T-helper 1 cell treated with Interleukin-12 subunit alpha and Interleukin-12 subunit beta and Interleukin-4 antibody, amounts not matched to agents 30 μg/mL and 1 μg/mL, for 36 hours (primary cell): ENCODE measurements around the gene TMEM87A.
A peak's percentile ranks its signal among the peaks of the same experiment; 100 is the strongest.
"Not testable (repeated sequence)": the region's sequence is repeated elsewhere in the genome, so short reads cannot be mapped to it uniquely, and the experiment has no call there.

ENCODE experiments used
- H3K27ac Mint-ChIP-seq: one replicate; pipeline ENCODE4 v1.8.0; 2021; ENCODE audit warnings: mild to moderate bottlenecking, mixed read lengths
- H3K27me3 Mint-ChIP-seq: one replicate; pipeline ENCODE4 v1.8.0; 2021; ENCODE audit warnings: low read depth, mixed read lengths
- H3K36me3 Mint-ChIP-seq: one replicate; pipeline ENCODE4 v1.8.0; 2021; ENCODE audit warnings: low read depth, mixed read lengths
- H3K4me1 Mint-ChIP-seq: one replicate; pipeline ENCODE4 v1.8.0; 2021; ENCODE audit warnings: low read depth, mixed read lengths
- H3K4me3 Mint-ChIP-seq: one replicate; pipeline ENCODE4 v1.8.0; 2021; ENCODE audit warnings: mild to moderate bottlenecking, moderate library complexity, mixed read lengths
- H3K9me3 Mint-ChIP-seq: one replicate; pipeline ENCODE4 v1.8.0; 2021; ENCODE audit warnings: mixed read lengths

The TMEM87A gene

DNA sequence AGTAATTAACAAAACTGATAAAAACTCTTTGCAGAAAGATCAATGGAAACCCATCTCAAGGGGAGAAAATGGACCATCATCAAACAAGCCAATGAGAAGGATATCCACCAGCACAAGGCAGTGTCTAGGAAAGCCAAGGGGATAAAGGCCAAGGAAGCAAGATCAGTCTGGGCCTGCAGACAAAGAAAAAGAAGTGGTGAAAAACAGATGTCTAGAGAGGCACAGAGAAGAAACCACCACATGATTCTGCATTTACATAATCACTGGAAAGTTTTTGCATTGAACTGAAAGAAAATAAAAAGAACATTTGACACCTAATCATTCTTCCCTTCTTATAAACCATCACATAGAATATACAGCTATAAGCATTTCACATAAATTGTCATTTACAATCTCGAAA is 42.1 kb downstream of the TMEM87A start:
- H3K9me3 Mint-ChIP-seq: no peaks in the 10 kb centered on the region
- no peak overlapping the region for H3K27ac Mint-ChIP-seq
- H3K27me3 Mint-ChIP-seq: no peaks in the 10 kb centered on the region
- H3K4me1 Mint-ChIP-seq: no peaks in the 10 kb centered on the region
- H3K36me3 Mint-ChIP-seq: peaks cover 27% of the 10 kb centered on the region
- no peak overlapping the region for H3K4me3 Mint-ChIP-seq

DNA sequence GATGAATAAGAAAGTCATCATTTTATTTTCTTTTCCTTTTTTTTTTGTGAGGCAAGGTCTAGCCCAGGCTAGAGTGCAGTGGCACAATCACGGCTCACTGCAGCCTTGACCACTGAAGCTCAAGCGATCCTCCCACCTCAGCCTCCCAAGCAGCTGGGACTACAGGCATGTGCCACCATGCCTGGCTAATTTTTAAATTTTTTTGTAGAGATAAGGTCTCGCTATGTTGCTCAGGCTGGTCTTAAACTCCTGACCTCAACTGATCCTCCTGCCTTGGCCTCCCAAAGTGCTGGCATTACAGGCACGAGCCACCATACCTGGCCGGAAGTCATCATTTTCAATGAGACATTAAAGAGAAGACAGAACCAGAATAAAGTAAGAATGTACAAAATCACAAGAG is 44.3 kb downstream of the TMEM87A start:
- not testable (repeated sequence) for H3K4me3 Mint-ChIP-seq, H3K4me1 Mint-ChIP-seq

DNA sequence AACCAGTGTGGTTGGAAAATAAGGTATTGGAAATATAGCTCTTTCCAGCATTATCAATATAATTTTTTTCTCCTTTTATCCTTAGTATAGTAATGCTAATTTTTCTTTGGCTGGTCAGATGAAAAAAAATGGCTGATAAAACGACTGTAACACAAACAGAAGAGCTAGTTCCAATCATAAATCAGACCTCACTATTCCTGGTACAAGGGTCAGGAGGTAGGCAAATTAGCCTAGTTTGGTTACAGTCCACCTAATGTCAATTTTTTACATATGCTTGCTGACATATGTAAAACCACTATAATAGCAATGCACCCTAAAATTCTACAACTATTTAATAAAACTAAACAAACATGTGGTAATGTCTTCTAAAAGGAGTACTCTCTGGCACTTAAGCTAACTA is 45.2 kb downstream of the TMEM87A start:
- no peak overlapping the region for H3K27ac Mint-ChIP-seq
- no peak overlapping the region for H3K4me3 Mint-ChIP-seq
- H3K9me3 Mint-ChIP-seq: no peaks in the 10 kb centered on the region
- peaks cover 35% of the 10 kb centered on the region for H3K36me3 Mint-ChIP-seq
- no peaks in the 10 kb centered on the region for H3K27me3 Mint-ChIP-seq
- H3K4me1 Mint-ChIP-seq: no peaks in the 10 kb centered on the region

More for the DNA sequence above, 44.3 kb downstream of the TMEM87A start:
- H3K27me3 Mint-ChIP-seq, H3K9me3 Mint-ChIP-seq, H3K27ac Mint-ChIP-seq: not testable (repeated sequence)
- peaks cover 31% of the 10 kb centered on the region for H3K36me3 Mint-ChIP-seq

DNA sequence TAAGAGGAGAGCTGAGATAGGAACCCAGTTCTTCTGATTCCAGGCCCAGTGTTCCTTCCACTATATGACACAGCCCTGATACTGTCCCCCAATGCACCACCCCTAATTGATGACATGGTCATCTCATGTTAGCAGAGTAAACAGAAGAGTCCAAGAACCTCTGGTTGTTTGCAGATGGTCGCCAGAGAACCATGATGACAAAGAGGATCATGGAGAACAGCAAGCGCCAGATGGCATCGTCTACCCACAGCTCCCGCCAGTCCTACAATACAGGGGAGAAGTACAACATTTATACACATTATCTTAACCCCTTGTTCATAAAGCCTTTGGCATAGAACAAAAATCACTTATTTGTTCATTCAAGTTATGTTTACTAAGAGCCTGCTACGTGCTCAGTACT is 46.6 kb downstream of the TMEM87A start:
- H3K4me3 Mint-ChIP-seq: no peak overlapping the region
- H3K27me3 Mint-ChIP-seq: no peaks in the 10 kb centered on the region
- H3K9me3 Mint-ChIP-seq: no peaks in the 10 kb centered on the region
- H3K4me1 Mint-ChIP-seq: no peaks in the 10 kb centered on the region
- no peak overlapping the region for H3K27ac Mint-ChIP-seq
- peaks cover 35% of the 10 kb centered on the region for H3K36me3 Mint-ChIP-seq

DNA sequence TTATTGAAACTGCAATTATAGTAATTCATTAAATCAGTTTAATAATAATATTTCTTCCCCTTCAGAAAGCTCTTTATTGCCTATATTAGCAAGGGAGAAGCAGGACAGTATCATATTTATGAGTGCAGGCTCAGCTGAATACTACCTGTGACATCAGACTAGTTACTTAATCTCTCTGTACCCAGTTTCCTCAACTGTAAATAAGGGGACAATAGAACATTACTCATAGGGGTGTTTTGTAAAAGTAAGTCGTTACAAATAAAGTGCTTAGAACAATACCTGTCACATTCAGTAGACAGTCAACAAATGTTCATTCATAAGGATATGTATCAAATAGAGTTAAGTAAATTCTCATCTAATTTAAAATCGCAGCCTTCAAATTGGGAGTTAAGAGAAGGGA is 53.0 kb downstream of the TMEM87A start:
- H3K9me3 Mint-ChIP-seq: no peaks in the 10 kb centered on the region
- H3K27ac Mint-ChIP-seq: no peak overlapping the region
- H3K36me3 Mint-ChIP-seq: peaks cover 44% of the 10 kb centered on the region
- H3K27me3 Mint-ChIP-seq: no peaks in the 10 kb centered on the region
- no peaks in the 10 kb centered on the region for H3K4me1 Mint-ChIP-seq
- no peak overlapping the region for H3K4me3 Mint-ChIP-seq

DNA sequence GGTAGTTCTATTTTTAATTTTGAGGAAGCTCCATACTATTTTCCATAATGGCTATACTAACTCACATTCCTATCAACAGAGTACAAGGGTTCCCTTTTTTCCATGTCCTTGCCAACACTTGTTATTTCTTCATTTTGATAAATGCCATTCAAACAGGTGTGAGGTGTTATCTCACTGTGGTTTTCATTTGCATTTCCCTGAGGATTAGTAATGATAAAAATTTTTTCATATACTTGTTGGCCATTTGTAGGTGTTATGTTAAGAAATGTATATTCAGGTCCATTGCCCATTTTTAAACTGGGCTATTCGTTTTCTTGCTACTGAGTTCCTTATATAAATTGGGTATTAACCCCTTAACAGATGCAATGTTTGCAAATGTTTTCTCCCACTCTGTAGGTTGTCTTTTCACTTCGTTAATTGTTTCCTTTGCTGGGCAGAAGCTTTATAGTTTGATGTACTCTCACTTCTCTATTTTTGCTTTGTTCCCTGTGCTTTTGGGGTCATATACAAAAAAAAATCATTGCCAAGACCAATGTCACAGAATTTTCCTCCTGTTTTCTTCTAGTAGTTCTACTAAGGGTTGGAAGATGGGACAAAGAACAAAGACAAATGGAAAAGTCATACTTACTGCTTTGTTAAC is 54.2 kb downstream of the TMEM87A start:
- H3K4me1 Mint-ChIP-seq: no peaks in the 10 kb centered on the region
- H3K36me3 Mint-ChIP-seq: peaks cover 42% of the 10 kb centered on the region
- no peak overlapping the region for H3K27ac Mint-ChIP-seq
- no peaks in the 10 kb centered on the region for H3K9me3 Mint-ChIP-seq
- H3K4me3 Mint-ChIP-seq: no peak overlapping the region
- no peaks in the 10 kb centered on the region for H3K27me3 Mint-ChIP-seq

DNA sequence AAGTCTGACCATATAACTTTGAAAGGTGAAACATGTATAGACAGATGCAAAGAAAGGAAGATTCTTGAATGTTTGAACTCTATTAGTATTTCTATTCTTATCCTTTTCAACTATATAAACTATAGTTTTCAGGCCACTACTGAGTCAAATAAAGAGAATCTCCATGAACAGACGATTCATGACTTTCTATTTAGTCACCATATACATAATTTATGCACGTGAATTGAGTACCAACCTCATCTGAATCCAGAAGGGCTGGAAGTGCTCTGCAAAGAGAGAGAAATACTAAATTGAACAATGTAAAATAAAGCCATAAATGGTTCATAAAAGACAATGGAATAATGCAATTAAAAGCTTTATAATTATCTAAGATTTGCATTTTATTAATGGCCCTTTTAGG is 55.7 kb downstream of the TMEM87A start:
- Mint-ChIP-seq H3K4me1 (no peaks in the 10 kb centered on the region), H3K36me3 (peaks cover 44% of the 10 kb centered on the region), H3K27ac (no peak overlapping the region), H3K4me3 (no peak overlapping the region), H3K27me3 (no peaks in the 10 kb centered on the region), H3K9me3 (no peaks in the 10 kb centered on the region)

DNA sequence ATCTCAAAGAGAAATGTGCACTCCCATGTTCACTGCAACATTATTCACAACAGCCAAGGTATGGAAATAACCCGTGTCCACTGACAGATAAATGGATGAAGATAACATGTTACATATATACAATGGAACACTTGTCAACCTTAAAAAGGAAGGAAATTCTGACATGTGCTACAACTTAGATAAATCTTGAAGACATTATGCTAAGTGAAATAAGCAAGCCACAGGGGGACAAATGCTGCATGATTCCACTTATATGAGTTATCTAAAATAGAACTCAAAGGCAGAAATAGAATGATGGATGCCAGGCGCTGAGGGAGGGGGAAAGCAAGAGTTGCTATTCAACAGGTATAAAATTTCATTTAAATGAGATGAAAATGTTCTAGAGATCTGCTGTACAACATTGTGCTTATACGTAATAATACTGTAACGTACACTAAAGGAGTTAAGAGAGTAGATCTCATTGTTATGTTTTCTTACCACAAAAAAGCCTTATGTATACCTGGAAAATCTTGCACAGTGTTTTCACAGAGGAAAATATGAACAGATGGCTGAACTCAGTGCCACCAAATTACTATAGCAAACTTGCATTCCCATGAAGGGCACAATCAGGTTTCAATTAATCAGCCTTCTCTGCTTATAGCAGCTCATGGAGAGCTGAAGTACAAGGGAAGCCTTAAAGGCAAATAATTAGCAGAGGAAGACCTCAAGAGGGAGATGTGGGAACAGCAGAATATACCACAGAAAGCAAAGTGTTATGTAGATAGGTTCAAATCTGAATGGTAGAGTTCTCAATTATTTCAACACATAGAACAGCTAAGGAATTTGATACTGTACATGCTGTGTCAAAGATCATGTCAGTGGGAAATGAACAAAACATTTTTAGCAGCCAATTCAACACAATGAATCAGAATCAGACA is 57.1 kb downstream of the TMEM87A start:
- Mint-ChIP-seq H3K4me3 (no peak overlapping the region), H3K9me3 (no peaks in the 10 kb centered on the region), H3K4me1 (no peaks in the 10 kb centered on the region), H3K27me3 (no peaks in the 10 kb centered on the region), H3K27ac (no peak overlapping the region), H3K36me3 (peaks cover 52% of the 10 kb centered on the region)

DNA sequence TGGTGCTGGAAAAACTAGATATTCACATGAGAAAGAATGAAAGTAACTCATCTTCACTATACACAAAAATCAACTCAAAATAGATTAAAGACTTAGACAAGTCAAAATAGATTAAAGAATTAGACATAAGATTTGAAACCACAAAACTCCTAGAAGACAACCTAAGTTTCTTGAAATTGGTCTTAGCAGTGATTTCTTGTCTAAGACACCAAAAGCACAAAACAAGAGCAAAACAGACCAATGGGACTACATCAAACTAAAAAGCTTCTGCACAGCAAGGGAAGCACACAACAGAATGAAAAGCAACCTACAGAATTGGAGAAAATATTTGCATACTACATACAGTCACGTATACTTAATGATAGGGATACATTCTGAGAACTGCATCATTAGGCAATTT is 58.6 kb downstream of the TMEM87A start:
- H3K27me3 Mint-ChIP-seq: no peaks in the 10 kb centered on the region
- no peak overlapping the region for H3K27ac Mint-ChIP-seq
- no peaks in the 10 kb centered on the region for H3K9me3 Mint-ChIP-seq
- peaks cover 52% of the 10 kb centered on the region for H3K36me3 Mint-ChIP-seq
- H3K4me1 Mint-ChIP-seq: no peaks in the 10 kb centered on the region
- H3K4me3 Mint-ChIP-seq: no peak overlapping the region

DNA sequence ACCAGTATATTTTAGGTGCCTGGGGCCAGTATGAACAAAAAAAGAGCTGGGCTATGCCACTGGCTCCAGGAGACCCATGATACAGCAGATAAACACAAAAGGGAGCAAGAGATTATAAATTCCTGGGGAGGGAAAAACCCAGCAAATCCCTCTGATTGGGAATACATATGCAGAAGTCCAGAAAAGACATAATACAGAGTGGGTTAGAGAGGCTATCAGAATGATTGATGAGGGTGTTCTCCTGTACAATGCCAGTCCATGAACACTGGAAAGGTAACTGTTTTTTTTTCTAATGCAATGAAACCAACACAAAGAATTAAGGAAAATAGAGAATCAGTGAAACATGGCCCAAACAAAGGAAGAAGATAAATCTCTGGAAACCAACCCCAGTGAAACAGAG is 59.7 kb downstream of the TMEM87A start:
- Mint-ChIP-seq H3K27me3 (no peaks in the 10 kb centered on the region), H3K27ac (no peak overlapping the region), H3K9me3 (no peaks in the 10 kb centered on the region), H3K36me3 (peaks cover 45% of the 10 kb centered on the region), H3K4me3 (no peak overlapping the region), H3K4me1 (no peaks in the 10 kb centered on the region)

DNA sequence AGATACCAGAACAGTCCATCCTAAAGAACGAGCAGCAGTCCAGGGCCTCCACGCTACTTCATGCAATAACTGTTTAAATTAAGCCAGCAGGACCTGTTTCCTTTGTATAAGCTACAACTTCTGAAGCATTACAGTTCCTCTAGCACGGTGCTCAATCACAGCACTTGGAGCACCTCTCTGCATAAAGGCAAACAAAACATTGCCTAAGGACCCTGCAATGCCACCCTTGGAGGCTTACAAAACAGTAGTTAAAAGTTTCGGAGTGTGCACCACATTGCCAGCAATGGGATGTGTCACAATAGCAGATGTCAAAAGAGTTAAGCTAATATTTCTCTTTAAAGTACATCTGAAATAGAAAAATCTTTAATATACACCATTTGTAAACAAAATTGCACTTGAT is 62.5 kb downstream of the TMEM87A start:
- H3K9me3 Mint-ChIP-seq: peaks cover 3% of the 10 kb centered on the region
- no peak overlapping the region for H3K4me3 Mint-ChIP-seq
- no peaks in the 10 kb centered on the region for H3K27me3 Mint-ChIP-seq
- H3K4me1 Mint-ChIP-seq: peaks cover 18% of the 10 kb centered on the region
- H3K27ac Mint-ChIP-seq: no peak overlapping the region
- peaks cover 43% of the 10 kb centered on the region for H3K36me3 Mint-ChIP-seq

DNA sequence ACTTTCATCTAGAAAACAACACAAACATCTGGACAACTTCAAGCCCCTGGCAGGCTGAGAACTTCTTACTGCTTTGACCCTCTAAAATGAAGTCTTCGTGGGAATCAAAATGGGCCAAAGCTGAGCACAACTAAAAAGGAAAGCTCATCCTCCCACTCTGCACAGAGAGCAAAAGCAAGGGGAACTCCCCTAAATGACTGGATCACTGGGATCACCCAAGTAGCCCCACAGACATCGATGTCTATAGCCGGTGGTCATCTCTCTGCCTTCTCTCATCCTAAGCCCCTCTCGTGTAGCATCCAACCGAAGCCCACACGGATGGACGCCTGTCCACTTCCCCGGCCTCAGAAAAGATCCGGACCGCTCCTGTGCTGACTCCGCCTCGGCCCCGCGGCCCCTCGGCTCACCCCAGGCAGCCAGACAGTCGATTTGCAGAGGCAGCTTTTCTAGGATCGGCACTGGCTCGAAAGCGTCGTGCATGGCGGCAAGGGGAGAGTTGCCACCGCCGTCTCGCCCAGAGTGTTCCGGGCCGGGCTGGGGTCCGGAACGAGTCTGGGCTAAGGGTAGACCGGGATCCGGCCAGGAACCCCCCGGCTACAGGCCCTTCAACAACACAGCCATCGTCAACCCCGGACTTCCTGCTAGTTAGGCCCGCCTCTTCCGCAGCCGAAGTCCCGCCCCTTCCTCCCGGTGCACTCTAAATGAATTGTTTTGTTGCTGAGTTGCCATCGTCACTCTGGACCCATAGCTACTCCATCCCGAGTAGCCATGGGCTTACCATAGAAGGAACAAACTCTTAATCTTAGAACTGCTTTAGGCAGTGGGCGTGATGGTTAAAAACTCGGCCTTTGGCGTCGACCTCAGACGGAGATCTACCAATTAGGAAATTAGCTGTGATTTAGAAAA is 65.3 kb downstream of the TMEM87A start, which contains the start of gene VPS39:
TSS of gene VPS39 (minus strand) at position 631 of the 906 bp plus-strand sequence. CDS start at position 480, 151 bp downstream.
- Mint-ChIP-seq H3K36me3 (peaks cover 33% of the 10 kb centered on the region), H3K4me1 (peaks cover 23% of the 10 kb centered on the region), H3K9me3 (peaks cover 3% of the 10 kb centered on the region), H3K27me3 (no peaks in the 10 kb centered on the region), H3K4me3 (peak within 1 kb of the TSS; percentile 93), H3K27ac (peak within 1 kb of the TSS; percentile 92)

DNA sequence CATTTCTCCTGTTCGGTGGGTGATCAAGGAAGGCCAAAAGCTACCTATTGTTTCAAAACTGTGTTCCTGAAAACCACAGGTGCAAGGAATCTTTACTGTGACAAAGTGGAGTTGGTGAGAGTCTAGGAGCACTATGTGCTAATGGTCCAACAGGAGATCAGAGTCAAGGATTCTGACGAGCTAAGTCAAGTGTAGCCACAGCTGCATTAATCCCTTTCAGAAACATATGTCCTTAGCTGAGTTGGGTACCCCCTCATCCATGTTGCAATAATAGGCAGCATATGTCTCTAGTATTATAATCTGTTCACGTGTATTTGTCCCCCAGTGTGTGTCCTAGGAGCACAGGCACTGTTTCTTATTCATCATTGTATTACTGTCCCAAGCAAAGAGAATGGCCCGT is 66.8 kb downstream of the TMEM87A start:
- Mint-ChIP-seq H3K4me3 (peak overlapping the region; percentile 51), H3K4me1 (peaks cover 26% of the 10 kb centered on the region), H3K36me3 (peaks cover 30% of the 10 kb centered on the region), H3K27ac (peak overlapping the region; percentile 26), H3K9me3 (peaks cover 3% of the 10 kb centered on the region), H3K27me3 (no peaks in the 10 kb centered on the region)

DNA sequence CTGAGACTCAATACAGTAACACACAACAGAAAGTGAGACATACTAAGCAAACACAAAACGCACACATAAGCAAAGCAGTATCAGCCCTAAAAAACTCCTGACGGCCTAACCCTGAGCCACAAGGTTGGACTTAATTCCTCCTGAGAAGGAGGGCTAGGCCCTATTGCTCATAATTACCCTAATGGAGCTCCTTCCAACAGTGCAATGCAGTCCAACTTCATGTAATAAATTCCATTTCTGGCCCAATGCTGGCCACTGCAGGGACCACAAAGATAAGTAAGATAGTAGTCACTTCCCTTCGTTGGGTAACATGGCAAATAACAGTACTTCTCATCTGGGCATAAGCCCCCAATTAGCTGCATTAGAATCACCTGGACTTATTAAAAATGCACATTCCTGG is 69.3 kb downstream of the TMEM87A start:
- Mint-ChIP-seq H3K4me3 (no peak overlapping the region), H3K36me3 (peaks cover 26% of the 10 kb centered on the region), H3K9me3 (peaks cover 3% of the 10 kb centered on the region), H3K4me1 (peaks cover 26% of the 10 kb centered on the region), H3K27ac (no peak overlapping the region), H3K27me3 (no peaks in the 10 kb centered on the region)
